Ishikawa (cell line): ENCODE measurements around the gene PRIMPOL.

ENCODE experiments used
- CEBPB ChIP-seq: IDR thresholded peaks from 2 replicates; pipeline ENCODE4 v1.6.1; 2012
- CREB1 ChIP-seq: IDR thresholded peaks from 2 replicates; pipeline ENCODE4 v1.6.1; 2012; ENCODE audit warnings: low read depth
- EGR1 ChIP-seq: IDR thresholded peaks from 2 replicates; pipeline ENCODE4 v1.6.1; 2012
- EP300 ChIP-seq: IDR thresholded peaks from 2 replicates; pipeline ENCODE4 v1.6.1; 2012; ENCODE audit warnings: borderline replicate concordance
- FOXM1 ChIP-seq: IDR thresholded peaks from 2 replicates; pipeline ENCODE4 v1.6.1; 2012; ENCODE audit warnings: low read depth, borderline replicate concordance
- NFIC ChIP-seq: IDR thresholded peaks from 2 replicates; pipeline ENCODE4 v1.6.1; 2012
- RAD21 ChIP-seq: IDR thresholded peaks from 2 replicates; pipeline ENCODE4 v1.6.1; 2012; ENCODE audit warnings: low read depth
- TAF1 ChIP-seq: IDR thresholded peaks from 2 replicates; pipeline ENCODE4 v1.6.1; 2012; ENCODE audit warnings: low read depth, mild to moderate bottlenecking
- TCF12 ChIP-seq: IDR thresholded peaks from 2 replicates; pipeline ENCODE4 v1.6.1; 2012; ENCODE audit warnings: low read depth
- TEAD4 ChIP-seq: IDR thresholded peaks from 2 replicates; pipeline ENCODE4 v1.6.1; 2012
- YY1 ChIP-seq: IDR thresholded peaks from 2 replicates; pipeline ENCODE4 v1.6.1; 2012; ENCODE audit warnings: low read depth
- ZBTB7A ChIP-seq: IDR thresholded peaks from 2 replicates; pipeline ENCODE4 v1.6.1; 2012; ENCODE audit warnings: low read depth
- TF ChIP-seq, protein P1 (sequence below): IDR thresholded peaks from 2 replicates; pipeline ENCODE4 v1.6.1; 2012
- TF ChIP-seq, protein P2 (sequence below): IDR thresholded peaks from 2 replicates; pipeline ENCODE4 v1.6.1; 2012; ENCODE audit warnings: low read depth, mild to moderate bottlenecking
- TF ChIP-seq, protein P3 (sequence below): IDR thresholded peaks from 2 replicates; pipeline ENCODE4 v1.6.1; 2012

Gene PRIMPOL

DNA sequence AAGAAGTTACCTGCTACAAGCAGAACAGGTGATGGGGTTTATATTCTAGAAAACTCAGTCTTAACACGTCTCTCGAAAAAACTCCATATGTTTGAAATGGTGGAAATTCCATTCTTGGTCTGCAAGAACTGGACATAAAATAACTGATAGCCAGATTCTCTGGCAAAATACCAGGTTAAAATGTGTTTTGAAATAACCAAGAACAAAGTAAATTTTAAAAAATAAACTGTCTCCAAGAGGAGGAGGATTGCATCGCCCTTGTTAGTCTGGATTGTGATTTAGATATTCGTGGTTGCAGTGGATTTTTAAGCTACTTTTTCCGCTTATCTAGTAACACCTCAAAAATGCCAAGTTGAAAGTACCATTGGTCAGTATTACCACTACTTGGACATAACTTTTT is 43.5 kb downstream of the PRIMPOL start:
- TF ChIP-seq TCF12 (no peak), TAF1 (no peak), TEAD4 (no peak), NFIC (no peak), CREB1 (no peak), YY1 (no peak), FOXM1 (no peak), RAD21 (no peak), CEBPB (no peak), ZBTB7A (no peak), EGR1 (no peak), EP300 (no peak)
- TF ChIP-seq, protein P1, sequence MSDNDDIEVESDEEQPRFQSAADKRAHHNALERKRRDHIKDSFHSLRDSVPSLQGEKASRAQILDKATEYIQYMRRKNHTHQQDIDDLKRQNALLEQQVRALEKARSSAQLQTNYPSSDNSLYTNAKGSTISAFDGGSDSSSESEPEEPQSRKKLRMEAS = no peak
- TF ChIP-seq, protein P2, sequence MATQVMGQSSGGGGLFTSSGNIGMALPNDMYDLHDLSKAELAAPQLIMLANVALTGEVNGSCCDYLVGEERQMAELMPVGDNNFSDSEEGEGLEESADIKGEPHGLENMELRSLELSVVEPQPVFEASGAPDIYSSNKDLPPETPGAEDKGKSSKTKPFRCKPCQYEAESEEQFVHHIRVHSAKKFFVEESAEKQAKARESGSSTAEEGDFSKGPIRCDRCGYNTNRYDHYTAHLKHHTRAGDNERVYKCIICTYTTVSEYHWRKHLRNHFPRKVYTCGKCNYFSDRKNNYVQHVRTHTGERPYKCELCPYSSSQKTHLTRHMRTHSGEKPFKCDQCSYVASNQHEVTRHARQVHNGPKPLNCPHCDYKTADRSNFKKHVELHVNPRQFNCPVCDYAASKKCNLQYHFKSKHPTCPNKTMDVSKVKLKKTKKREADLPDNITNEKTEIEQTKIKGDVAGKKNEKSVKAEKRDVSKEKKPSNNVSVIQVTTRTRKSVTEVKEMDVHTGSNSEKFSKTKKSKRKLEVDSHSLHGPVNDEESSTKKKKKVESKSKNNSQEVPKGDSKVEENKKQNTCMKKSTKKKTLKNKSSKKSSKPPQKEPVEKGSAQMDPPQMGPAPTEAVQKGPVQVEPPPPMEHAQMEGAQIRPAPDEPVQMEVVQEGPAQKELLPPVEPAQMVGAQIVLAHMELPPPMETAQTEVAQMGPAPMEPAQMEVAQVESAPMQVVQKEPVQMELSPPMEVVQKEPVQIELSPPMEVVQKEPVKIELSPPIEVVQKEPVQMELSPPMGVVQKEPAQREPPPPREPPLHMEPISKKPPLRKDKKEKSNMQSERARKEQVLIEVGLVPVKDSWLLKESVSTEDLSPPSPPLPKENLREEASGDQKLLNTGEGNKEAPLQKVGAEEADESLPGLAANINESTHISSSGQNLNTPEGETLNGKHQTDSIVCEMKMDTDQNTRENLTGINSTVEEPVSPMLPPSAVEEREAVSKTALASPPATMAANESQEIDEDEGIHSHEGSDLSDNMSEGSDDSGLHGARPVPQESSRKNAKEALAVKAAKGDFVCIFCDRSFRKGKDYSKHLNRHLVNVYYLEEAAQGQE = no peak
- TF ChIP-seq, protein P3, sequence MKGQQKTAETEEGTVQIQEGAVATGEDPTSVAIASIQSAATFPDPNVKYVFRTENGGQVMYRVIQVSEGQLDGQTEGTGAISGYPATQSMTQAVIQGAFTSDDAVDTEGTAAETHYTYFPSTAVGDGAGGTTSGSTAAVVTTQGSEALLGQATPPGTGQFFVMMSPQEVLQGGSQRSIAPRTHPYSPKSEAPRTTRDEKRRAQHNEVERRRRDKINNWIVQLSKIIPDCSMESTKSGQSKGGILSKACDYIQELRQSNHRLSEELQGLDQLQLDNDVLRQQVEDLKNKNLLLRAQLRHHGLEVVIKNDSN = no peak

DNA sequence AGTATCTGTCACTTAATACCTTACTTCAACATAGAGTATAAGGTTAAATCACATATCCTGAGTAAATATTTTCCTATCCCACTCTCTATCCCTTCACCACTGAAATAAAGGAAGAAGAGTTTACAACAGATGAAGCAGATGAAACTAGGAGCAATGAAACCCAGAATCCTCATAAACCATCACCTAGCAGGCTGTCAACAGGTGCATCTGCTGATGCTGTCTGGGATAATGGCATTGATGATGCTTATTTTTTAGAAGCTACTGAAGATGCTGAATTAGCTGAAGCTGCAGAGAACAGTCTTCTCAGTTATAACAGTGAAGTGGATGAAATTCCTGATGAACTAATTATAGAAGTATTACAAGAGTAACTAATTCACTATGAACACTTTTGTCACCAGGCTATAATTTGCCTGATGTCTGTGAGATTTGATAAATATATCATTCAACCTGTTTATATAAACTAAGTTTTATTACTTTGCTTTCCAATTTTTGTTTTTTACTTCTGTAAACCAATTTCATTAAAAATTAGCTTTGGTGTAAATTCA is 44.9 kb downstream of the PRIMPOL start:
- TF ChIP-seq RAD21 = no peak
- no peak for TF ChIP-seq EGR1
- TF ChIP-seq NFIC = no peak
- no peak for TF ChIP-seq CEBPB
- no peak for TF ChIP-seq CREB1

DNA sequence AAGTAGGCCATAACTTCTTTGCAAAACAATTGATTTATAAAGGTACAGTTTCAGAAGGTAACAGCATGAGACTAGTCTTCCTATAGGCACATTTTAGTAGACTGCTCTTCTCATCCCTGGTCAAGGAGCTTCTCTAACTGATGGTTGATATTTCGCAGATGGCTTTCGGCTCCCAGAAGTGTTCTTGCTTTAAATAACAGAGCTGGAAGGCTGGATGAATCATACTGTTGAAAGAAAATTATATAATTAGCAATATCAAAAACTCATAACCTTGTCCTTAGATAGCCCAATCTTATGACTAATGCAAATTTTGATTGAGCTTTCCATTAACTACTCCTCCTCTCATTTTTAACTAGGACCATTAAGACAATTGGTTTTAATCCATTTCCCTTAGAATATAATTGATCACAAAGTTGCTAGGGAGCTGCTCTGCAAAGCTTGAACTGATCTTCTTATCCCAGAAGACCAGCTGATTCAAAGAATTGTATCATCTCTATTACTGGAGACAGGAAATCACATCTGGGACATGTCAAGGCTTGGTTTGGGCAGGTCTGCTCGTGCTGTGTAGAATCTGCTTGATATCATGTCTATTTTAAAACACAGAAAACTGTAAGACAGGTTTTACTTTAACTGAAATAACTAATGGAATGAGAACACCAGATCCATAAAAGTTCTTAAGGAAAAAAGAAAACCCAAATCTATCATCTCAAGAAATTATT is 45.8 kb downstream of the PRIMPOL start:
- TF ChIP-seq ZBTB7A = no peak

DNA sequence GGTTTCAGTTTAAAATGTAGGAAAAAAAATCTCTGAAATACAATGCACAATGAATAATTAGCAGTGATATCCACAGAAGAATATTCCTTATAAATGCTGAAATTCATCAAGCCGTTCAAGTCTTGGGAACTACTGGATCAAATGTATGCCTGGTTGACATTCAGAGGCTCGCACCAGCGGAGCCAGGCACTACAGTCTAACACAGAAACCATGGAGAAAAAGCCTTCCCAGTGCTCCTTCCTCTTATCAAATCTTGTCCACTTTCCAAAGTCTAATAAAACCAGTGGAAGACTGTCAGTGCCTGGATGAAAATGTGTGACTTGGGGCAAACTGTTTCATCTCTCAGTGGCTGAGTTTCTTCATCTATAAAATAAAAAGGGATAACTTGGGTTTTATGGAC is 48.4 kb downstream of the PRIMPOL start:
- TF ChIP-seq ZBTB7A (no peak), CEBPB (no peak), RAD21 (no peak), TAF1 (no peak), EGR1 (no peak), TCF12 (no peak), NFIC (no peak), FOXM1 (no peak)
- TF ChIP-seq, protein P3 = no peak
- TF ChIP-seq, protein P1 = no peak
- TF ChIP-seq, protein P2 = no peak

DNA sequence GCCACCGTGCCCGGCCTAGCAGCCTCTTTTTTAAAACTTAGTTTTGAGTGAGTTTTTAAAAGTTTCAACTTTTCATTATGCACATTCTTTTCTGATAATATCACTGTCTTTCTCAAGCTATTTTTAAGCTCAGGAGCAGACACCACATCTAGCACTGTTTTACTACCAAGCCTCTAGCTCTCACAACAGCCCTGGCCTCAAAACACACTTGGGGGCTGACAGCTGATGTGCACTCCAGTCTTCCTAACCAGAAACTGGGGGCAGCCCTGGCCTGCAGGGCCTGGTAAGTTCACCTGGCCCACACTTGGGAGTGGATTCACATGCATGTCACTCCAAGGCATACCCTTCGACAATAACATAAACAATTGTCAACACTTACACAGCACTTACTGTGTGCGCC is 50.4 kb downstream of the PRIMPOL start:
- TF ChIP-seq FOXM1 (no peak), NFIC (no peak), YY1 (no peak), ZBTB7A (no peak), TCF12 (no peak)
- TF ChIP-seq, protein P3 = no peak

DNA sequence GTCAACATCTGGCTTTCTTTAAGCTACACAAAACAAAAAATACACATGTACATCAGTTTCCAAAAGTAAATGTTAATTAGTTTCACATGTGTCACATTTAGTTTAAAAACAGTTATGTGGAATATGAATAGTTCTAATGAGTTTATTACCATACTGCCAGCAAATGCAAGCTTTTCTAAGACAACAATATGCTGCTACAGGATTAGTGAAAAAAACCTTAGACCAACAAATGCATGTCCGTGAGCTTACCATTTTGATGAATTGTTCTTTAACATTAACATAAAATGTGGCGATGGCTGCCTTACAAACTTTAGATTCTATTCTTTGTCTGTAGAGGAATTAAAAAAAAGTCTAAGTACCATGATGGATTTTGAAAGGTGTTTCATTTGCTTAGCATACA is 52.6 kb downstream of the PRIMPOL start:
- TF ChIP-seq CEBPB (no peak), EGR1 (no peak), NFIC (no peak), EP300 (no peak)
- TF ChIP-seq, protein P2 = no peak
